Measurements from ENCODE around the gene NEB.

NEB gene

GRCh38 chr2:151733771-151734672 lies at the start of gene NEB:
NEB (minus strand) TSS chr2:151734476; CDS start chr2:151733156, 1,320 bp downstream.
- DNase-seq, result no peak

DNA sequence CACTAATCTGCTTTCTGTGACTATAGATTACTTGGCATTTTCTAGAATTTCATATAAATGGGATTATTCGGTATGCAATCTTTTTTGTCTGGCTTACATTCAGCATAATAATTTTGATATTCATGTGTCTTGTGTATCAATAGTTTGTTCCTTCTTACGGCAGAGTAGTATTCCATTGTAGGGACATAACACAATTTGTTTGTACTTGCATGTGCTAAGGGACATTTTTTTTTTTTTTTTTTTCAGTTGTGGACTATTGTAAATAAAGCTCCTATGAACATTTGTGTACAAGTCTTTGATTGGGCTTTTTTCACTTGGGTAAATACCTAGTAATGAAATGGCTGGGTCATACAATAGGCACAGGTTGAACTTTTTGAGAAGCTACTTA lies 48.9 kb upstream of the NEB start:
- DNase-seq, result no peak

DNA sequence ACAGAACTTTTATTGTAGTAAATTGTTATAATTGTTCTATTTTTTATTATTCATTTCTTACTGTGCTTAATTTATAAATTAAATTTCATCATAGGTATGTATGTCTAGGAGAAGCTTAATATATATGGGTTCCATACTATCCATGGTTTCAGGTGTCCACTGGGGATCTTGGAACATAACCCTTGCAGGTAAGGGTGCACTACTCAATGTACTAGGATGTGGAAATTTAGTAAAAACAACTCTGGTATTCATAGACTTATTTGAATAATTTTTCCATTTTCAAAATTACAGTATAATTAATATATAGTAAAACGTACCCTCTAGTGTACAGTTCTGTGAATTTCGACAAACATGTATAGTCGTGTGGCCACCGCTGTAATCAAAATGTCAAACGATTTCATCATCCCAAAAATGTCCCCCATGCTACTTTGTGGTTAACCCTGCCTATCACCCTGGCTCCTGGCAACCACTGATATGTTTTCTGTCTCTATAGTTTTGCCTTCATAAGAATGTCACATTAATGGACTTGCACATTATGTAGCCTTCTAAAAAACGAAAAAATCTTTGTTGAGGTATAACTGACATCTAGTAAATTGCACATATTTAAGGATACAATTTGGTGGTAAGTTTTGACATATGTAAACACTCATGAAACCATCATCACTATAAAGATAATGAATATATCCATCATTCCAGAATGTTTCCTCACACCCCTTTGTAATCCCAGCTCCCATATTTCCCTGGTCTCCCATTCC lies 48.3 kb upstream of the NEB start:
- no peak for DNase-seq

DNA sequence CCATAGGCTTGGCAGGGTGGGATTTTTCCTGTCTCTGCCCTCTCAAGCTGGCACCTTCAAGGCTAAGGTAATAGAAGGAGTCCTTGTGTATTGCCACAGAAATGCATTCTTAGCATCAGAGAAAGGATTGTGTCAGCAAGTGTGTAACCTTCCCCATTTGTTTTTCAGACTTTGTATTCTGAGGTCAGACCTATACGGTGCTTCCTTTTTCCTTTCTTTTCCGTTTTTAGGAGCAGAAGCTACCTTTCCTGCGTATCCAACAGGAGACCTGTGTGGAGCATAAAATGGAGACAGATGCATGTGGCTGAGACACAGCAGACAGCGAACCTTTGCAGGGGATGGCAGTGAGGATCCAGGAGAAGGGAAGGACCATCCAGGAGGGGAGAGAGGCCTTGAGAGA lies 47.4 kb upstream of the NEB start:
- DNase-seq, result no peak

DNA sequence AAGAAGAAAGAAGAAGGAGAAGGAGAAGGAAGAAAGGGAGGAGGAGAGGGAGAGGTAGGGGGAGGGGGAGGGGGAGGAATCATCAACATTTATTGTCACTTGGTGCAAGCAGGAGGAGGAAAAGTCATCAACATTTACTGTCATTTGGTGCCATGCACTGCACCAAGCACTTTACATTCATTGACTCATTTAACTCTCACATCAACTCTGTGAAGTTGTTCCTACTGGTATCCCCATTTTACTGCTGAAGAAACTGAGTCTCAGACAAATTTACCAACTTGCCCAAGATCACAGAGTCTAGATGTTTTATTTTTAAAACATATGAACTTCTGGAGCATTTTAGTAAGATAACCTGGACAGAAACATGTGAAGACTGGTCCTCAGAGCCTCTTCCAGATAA lies 46.7 kb upstream of the NEB start:
- DNase-seq, result no peak

DNA sequence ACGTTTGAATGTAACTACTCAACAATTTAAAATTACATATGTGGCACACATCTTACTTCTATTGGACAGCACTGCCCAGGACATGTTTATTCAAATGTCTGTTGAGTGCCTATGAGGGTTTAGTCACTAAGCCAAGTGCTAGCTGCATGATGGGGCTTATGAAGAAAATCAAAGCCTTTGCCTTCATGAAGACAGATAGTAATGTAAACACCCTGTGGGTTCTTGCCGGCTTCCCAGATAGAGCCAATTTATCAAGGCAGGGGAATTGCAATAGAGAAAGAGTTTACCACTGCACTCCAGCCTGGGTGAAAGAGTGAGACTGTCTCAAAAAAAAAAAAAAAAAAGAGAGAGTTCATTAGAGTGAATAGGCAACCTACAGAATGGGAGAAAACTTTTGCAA lies 43.7 kb upstream of the NEB start:
- no peak for DNase-seq

- no peak for DNase-seq
These were observed 43.2 kb upstream of the NEB start for GRCh38 chr2:151777487-151777886.

- no peak for DNase-seq
These were observed 42.1 kb upstream of the NEB start for GRCh38 chr2:151776367-151776766.

DNA sequence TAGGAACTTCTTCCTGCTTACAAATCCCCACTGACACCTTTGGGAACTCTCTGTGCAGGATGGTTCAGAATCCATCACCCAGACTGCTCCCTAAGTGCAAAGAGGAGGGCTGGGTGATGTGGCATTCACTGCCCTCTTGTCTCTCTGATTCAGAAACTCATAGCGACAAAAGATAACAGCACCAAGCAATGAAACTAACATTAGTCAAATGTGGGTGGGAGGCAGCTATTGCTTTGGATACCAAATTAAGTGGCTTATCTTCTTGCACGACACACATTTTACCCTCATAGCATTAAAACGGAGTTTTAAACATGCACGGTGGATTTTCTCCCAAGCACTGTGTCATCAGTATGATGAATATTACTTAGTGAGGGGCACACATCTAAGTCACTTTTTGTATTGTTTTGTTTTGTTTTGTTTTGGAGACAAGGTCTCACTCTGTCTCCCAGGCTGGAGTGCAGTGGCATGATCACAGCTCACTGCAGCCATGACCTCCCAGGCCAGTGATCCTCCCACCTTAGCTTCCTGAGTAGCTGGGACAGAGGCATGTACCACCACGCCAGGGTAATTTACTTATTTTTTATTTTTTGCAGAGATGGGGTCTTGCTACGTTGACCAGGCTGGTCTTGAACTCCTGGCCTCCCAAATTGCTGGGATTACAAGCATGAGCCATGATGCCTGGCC lies 40.9 kb upstream of the NEB start:
- DNase-seq, result no peak

- no peak for DNase-seq
These were observed 40.2 kb upstream of the NEB start for GRCh38 chr2:151774506-151774905.

DNA sequence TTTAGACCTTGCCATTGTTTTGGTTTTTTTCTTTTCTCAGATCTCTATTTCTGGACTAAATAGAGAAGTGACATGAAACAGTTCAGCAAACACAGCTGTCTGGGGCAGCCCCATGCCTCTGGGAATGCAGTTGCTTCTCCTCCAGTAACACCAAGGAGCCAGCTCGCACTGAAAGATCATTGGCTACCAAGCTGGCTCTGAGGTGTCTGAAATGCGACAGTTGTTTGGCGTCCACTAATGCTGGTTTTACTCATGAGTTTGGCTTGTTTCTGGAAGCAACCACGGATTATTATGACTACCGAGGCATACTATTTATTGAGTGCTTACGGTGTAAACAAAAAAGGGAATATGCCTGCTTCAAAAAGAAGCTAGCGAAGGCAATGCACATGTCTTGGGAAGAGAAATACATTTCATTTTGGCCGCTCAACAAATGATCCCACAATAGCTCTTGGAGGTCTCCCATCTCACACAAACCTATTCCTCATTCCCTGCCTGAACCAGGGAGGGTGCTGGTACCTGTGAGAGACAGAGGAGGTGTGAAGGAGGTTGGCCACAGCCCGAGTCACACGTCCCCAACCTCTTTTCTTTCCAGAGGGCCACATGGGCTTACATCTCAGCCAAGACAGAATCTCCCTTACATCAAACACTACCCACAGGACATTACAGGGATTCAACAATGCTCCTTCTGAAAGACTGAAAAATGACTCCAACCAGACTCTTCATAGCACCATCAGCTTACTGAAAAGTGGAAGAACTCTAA lies 37.5 kb upstream of the NEB start:
- DNase-seq, result no peak

- DNase-seq, result no peak
These were observed 36.7 kb upstream of the NEB start for GRCh38 chr2:151770995-151771394.

DNA sequence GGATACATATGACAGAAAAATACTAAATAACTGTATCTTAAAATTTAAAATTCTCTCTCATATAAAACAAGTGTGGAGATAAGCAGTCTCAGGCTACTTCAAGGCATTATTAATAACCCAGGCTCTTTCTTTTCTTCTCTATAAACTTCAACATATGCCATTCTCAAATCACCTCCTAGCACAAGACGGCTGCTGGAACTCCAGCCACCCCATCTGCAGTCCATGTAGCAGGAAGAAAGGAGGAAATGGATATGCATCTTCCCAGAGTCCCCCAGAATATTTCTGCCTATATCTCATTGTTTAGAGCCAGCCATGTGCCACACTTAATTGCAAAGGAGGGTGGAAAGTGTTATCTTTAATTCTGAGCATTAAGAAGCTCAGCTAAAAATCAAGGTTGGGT lies 35.3 kb upstream of the NEB start:
- no peak for DNase-seq

DNA sequence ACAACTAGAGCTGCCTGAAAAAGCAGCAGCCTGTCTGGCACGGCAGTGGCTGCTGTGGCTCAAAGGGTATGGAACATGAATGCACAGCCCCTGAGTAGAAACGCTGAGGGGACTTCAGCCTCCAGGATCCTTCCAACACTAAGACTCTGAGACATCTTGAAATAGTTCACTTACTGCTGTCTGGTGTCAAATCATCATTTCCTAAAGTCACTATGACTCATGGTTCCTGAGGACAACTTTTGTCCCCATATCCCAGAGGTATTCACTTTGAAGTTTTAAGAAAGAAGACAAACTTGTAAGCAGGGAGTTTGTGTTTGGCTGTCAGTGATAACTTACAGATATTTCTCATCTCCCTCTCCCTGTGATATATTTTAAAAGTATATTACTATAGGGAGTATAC lies 33.3 kb upstream of the NEB start:
- no peak for DNase-seq

- no peak for DNase-seq
These were observed 32.3 kb upstream of the NEB start for GRCh38 chr2:151766437-151767153.

DNA sequence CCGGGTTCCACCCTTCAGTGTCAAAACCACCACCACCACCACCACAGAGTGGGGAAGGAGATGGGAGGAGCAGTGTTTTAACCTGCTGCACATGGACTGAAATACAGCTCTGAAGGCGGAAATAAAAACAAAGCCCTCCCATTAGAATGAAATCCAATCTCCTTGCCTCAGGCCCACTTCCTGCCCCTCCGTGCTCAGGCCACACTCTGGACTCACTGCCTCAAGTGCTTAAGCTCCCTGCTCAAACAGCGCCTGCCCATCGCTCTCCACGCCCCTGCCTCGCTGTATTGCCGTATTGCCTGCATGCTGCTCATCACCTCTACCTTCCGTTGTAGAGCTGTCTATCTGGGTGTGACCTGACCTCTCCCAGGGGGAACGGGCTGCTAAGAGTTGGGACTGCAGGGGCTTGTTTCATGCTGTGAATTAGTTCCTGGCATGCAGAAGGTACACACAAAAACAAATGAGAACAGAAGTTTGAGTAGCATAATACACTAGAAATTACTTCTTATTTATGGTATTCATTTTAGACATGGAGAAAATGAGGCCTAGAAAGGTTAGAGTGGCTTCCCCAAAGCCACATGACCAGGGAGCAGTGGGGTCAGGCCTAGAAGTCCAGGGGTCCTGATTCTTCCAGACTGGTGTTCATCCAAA lies 31.6 kb upstream of the NEB start:
- no peak for DNase-seq

DNA sequence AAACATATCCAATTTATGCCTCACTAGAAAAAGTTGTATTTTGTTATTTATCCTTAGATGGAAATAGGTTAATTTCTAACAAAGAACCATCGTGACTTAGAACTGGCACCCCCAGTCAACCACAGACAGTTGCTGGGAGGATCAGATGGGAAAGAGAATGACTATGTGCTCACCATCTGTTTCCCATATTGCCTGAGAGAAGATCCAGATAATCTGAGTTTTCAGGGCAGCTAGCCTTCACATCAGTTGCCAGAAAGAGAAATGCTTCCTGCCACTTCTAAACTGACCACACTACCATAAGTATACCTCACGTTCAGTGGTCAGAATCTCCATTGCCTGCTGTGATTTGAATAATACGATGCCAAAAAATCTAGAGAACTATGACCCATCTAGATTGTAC lies 28.4 kb upstream of the NEB start:
- DNase-seq, result no peak

DNA sequence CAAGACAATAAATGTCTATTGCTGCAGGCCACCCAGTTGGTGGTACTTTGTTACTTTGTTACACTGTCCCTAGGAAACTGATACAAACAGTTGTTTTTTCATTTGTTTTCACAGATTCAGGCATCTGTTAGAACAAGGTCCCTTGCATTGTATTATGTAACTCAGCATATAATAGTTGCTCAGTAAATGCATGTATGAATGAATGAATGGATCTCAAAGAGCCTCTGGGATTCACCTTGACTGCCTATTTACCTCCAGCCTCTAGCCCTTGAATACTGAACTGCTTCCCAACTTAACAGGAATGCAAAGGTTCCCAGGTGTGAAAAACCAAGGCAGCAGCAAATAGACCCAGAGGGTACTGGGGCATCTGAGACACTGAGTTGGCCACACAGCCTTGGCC lies 27.4 kb upstream of the NEB start:
- no peak for DNase-seq

- DNase-seq, result no peak
These were observed 26.9 kb upstream of the NEB start for GRCh38 chr2:151761193-151761592.

GRCh38 chr2:151760139-151760650 lies 25.9 kb upstream of the NEB start:
- DNase-seq, result no peak

DNA sequence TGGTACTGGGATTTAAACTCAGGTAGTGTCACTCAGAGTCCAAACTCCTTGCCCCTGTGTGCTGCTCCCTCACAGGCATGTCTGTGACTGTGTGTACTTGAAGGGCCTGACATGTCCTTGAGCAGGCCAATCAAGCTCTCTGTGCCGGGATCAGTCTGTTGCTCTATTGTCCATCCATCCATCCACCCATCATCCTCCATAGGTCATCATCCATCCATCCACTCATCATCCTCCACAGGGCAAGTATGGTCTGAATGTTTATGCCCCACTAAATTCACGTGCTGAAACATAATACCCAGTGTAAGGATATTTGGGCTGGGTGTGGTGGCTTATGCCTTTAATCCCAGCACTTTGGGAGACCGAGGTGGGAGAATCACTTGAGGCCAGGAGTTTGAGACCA lies 24.5 kb upstream of the NEB start:
- no peak for DNase-seq

GRCh38 chr2:151757861-151758260 lies 23.6 kb upstream of the NEB start:
- no peak for DNase-seq
